ENCODE measurements around the gene RAB6B.

The RAB6B gene

GRCh38 chr3:133853063-133853924, 42.4 kb downstream of the RAB6B start:
- H3K4me3 ChIP-seq (replicated peaks; ENCODE audit: low read depth, low read length) = no peak overlapping the region
- DNase-seq (ENCODE audit: extremely low read depth, low read depth) = no peak
- no peak for TF ChIP-seq CTCF (IDR thresholded peaks at IDR 0.05; ENCODE audit: low read depth, low read length, missing control alignments)

DNA sequence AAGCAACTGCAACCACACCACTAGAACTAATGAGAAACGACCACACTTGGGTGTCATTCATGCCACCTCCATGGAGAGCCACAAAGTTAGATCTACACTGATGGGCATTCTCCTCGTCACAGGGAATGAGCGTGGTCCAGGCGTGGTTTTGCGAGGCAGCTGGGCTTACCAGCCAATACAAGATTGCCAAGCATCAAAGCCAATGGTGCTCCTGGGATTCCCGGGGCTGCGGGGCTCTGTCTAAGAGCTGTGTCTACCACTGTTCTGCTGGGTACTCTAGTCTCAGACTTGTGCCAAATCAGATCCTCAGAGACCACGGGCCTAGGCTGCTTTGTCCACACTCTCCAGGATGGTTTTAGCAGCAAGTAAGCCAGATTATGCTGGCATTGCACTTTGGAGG, 43.8 kb downstream of the RAB6B start:
- H3K4me3 ChIP-seq (replicated peaks; ENCODE audit: low read depth, low read length) = no peak overlapping the region
- no peak for DNase-seq (ENCODE audit: extremely low read depth, low read depth)
- TF ChIP-seq CTCF (IDR thresholded peaks at IDR 0.05; ENCODE audit: low read depth, low read length, missing control alignments) = no peak

DNA sequence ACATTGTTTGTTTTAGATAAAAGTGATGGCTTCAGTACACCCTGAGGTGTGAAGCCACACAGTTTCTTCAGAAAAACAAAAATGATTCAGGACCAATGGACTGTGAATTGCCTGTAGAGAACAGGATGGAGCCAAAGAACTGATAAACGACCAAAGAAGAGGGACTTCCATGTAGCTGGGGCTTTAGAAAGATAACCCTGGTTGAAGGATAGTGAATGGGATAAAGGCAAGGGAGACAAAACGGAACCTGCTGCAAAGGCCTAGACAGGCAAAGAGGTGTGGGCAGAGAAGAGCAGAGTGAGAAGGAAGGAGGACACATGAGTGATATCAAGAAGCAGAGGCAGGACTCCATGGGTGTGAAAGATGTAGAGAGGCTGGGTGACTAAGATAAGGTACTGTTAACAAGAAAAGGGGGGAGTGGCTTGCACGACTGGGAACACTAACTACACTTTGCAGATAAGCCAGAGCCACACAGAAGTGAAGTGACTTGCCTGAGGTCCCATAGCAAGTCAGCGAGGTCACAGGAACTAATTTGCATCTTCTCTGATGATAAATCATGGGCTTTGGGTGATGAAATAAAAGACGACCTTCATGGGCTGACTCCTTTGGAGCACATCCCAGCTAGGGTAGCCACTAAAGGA, 44.3 kb downstream of the RAB6B start:
- DNase-seq (ENCODE audit: extremely low read depth, low read depth) = no peak
- TF ChIP-seq CTCF (IDR thresholded peaks at IDR 0.05; ENCODE audit: low read depth, low read length, missing control alignments) = no peak
- no peak overlapping the region for H3K4me3 ChIP-seq (replicated peaks; ENCODE audit: low read depth, low read length)

DNA sequence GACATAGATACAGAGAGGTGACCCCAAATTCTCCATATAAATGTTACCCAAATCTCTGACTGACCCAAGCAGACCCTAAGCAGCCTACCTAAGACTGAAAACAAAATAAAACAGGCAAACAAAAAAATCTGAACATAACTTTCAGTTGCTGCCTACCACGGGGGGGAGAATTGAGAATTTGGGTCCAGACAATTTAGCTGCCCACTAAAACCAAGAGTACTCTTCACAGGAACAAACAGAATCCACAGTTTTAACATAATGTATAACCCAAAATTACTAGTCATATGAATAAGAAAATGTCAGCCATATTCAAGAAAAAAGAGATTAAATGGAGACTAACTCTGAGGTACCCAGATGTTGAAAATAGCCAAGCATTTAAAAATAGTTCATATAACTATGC, 45.6 kb downstream of the RAB6B start:
- no peak for TF ChIP-seq CTCF (IDR thresholded peaks at IDR 0.05; ENCODE audit: low read depth, low read length, missing control alignments)
- no peak for DNase-seq (ENCODE audit: extremely low read depth, low read depth)
- H3K4me3 ChIP-seq (replicated peaks; ENCODE audit: low read depth, low read length) = no peak overlapping the region

GRCh38 chr3:133849346-133849745, 46.3 kb downstream of the RAB6B start:
- no peak for DNase-seq (ENCODE audit: extremely low read depth, low read depth)
- TF ChIP-seq CTCF (IDR thresholded peaks at IDR 0.05; ENCODE audit: low read depth, low read length, missing control alignments) = no peak
- H3K4me3 ChIP-seq (replicated peaks; ENCODE audit: low read depth, low read length) = no peak overlapping the region

DNA sequence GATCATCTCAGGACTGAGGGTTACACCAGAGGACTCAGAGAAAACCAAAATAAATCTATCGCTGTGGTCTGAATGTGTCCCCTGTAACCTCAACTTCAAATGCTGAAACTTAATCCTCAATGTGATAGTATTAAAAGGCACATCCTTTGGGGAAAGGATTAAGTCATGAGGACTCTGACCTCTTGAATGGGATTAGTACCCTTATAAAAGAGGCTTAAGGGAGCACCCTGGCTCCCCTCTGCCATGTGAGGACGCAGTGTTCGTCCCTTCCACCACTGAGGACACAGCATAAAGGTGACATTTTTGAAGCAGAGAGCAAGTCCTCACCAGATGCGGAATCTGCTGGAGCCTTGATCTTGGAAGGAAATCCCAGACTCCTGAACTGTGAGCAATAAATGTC, 50.6 kb downstream of the RAB6B start:
- no peak overlapping the region for H3K4me3 ChIP-seq (replicated peaks; ENCODE audit: low read depth, low read length)
- no peak for DNase-seq (ENCODE audit: extremely low read depth, low read depth)
- no peak for TF ChIP-seq CTCF (IDR thresholded peaks at IDR 0.05; ENCODE audit: low read depth, low read length, missing control alignments)

All from HFF-Myc (cell line).